NT2/D1 (cell line): Measurements from ENCODE around the gene PPP6R3.
"Not testable (repeated sequence)": the region's sequence is repeated elsewhere in the genome, so short reads cannot be mapped to it uniquely, and the experiment has no call there.

Source experiments
- DNase-seq: peaks from one replicate; pipeline ENCODE4 v3.0.0-alpha.2; 2011; ENCODE audit warnings: low read depth, low spot score
- H3K27me3 ChIP-seq: 2 replicates; pipeline ENCODE4 v1.6.0; 2011; ENCODE audit warnings: mild to moderate bottlenecking; ENCODE audit not compliant: insufficient read length, insufficient read depth
- H3K36me3 ChIP-seq: 2 replicates; pipeline ENCODE4 v1.6.1; 2011; ENCODE audit warnings: mild to moderate bottlenecking, low read length, mixed read lengths; ENCODE audit not compliant: insufficient read depth, insufficient read length
- H3K4me1 ChIP-seq: 2 replicates; pipeline ENCODE4 v1.5.1; 2011; ENCODE audit not compliant: insufficient read depth, insufficient read length
- H3K4me3 ChIP-seq: 2 replicates; pipeline ENCODE4 v1.5.1; 2011; ENCODE audit warnings: low read depth; ENCODE audit not compliant: insufficient read length
- H3K9ac ChIP-seq: 2 replicates; pipeline ENCODE4 v1.6.0; 2011; ENCODE audit warnings: low read depth; ENCODE audit not compliant: insufficient read length
- H3K9me3 ChIP-seq: 2 replicates; pipeline ENCODE4 v1.5.1; 2011; ENCODE audit warnings: mild to moderate bottlenecking, low read length; ENCODE audit not compliant: insufficient read depth
- SUZ12 ChIP-seq: IDR thresholded peaks from 2 replicates; pipeline ENCODE4 v1.6.1; 2011; ENCODE audit not compliant: insufficient read length, insufficient read depth; ENCODE audit errors: extremely low read depth
- YY1 ChIP-seq: IDR thresholded peaks from 2 replicates; pipeline ENCODE4 v1.6.1; 2011; ENCODE audit not compliant: insufficient read length, insufficient read depth
- ZNF274 ChIP-seq: IDR thresholded peaks from 2 replicates; pipeline ENCODE4 v1.6.1; 2011; ENCODE audit warnings: mild to moderate bottlenecking, low read depth, low read length

Gene PPP6R3

GRCh38 chr11:68471360-68472340, 11.1 kb downstream of the PPP6R3 start:
- Histone ChIP-seq H3K9ac (no peak overlapping the region), H3K4me3 (no peak overlapping the region), H3K4me1 (peaks cover 6% of the 10 kb centered on the region), H3K9me3 (peaks cover 41% of the 10 kb centered on the region), H3K36me3 (peaks cover 45% of the 10 kb centered on the region), H3K27me3 (no peaks in the 10 kb centered on the region)
- TF ChIP-seq YY1 (no peak), ZNF274 (no peak), SUZ12 (no peak)
- DNase-seq, result no peak

GRCh38 chr11:68472778-68473177, 12.2 kb downstream of the PPP6R3 start:
- no peak overlapping the region for H3K9ac ChIP-seq
- DNase-seq, result no peak
- H3K27me3 ChIP-seq, result no peaks in the 10 kb centered on the region
- peaks cover 6% of the 10 kb centered on the region for H3K4me1 ChIP-seq
- peaks cover 47% of the 10 kb centered on the region for H3K36me3 ChIP-seq
- TF ChIP-seq SUZ12 (no peak), YY1 (no peak), ZNF274 (no peak)
- H3K4me3 ChIP-seq, result no peak overlapping the region
- H3K9me3 ChIP-seq, result peaks cover 49% of the 10 kb centered on the region

GRCh38 chr11:68473693-68474092, 13.1 kb downstream of the PPP6R3 start:
- no peak for DNase-seq
- Histone ChIP-seq H3K9me3 (peaks cover 50% of the 10 kb centered on the region), H3K4me1 (peaks cover 6% of the 10 kb centered on the region), H3K4me3 (no peak overlapping the region), H3K27me3 (no peaks in the 10 kb centered on the region), H3K36me3 (peaks cover 40% of the 10 kb centered on the region), H3K9ac (no peak overlapping the region)
- TF ChIP-seq ZNF274, result no peak
- TF ChIP-seq SUZ12, result no peak
- no peak for TF ChIP-seq YY1

GRCh38 chr11:68475626-68476025, 15.1 kb downstream of the PPP6R3 start:
- H3K9me3 ChIP-seq, result peaks cover 57% of the 10 kb centered on the region
- H3K4me3 ChIP-seq, H3K4me1 ChIP-seq, H3K27me3 ChIP-seq, DNase-seq, H3K9ac ChIP-seq: not testable (repeated sequence)
- peaks cover 35% of the 10 kb centered on the region for H3K36me3 ChIP-seq

- no peaks in the 10 kb centered on the region for H3K4me1 ChIP-seq
- H3K9ac ChIP-seq, result no peak overlapping the region
- H3K27me3 ChIP-seq, result no peaks in the 10 kb centered on the region
- H3K9me3 ChIP-seq, result peaks cover 26% of the 10 kb centered on the region
- no peak for TF ChIP-seq ZNF274
- TF ChIP-seq SUZ12, result no peak
- no peak for TF ChIP-seq YY1
- H3K4me3 ChIP-seq, result no peak overlapping the region
- H3K36me3 ChIP-seq, result peaks cover 10% of the 10 kb centered on the region
- DNase-seq, result no peak
Observed at GRCh38 chr11:68479390-68479789, 18.8 kb downstream of the PPP6R3 start.

- no peak for DNase-seq
- peaks cover 10% of the 10 kb centered on the region for H3K36me3 ChIP-seq
- H3K4me1 ChIP-seq, result no peaks in the 10 kb centered on the region
- H3K27me3 ChIP-seq, result no peaks in the 10 kb centered on the region
- no peak for TF ChIP-seq ZNF274
- no peak for TF ChIP-seq YY1
- no peak for TF ChIP-seq SUZ12
- no peak overlapping the region for H3K4me3 ChIP-seq
- H3K9me3 ChIP-seq, result peaks cover 20% of the 10 kb centered on the region
- no peak overlapping the region for H3K9ac ChIP-seq
Observed at GRCh38 chr11:68480193-68480592, 19.6 kb downstream of the PPP6R3 start.

- Histone ChIP-seq H3K4me1 (no peaks in the 10 kb centered on the region), H3K36me3 (peaks cover 10% of the 10 kb centered on the region), H3K9ac (no peak overlapping the region), H3K4me3 (no peak overlapping the region), H3K27me3 (no peaks in the 10 kb centered on the region), H3K9me3 (peaks cover 20% of the 10 kb centered on the region)
- DNase-seq, result no peak
- TF ChIP-seq SUZ12 (no peak), YY1 (no peak), ZNF274 (no peak)
Observed at GRCh38 chr11:68480852-68481510, 20.4 kb downstream of the PPP6R3 start.
